GM12873 (cell line): Measurements from ENCODE around the gene CUL2.

Experiments
- TF ChIP-seq, protein P1 (sequence below): IDR thresholded peaks from 2 replicates; pipeline ENCODE4 v1.5.1; 2012; ENCODE audit warnings: low read depth, mild to moderate bottlenecking, moderate library complexity, low read length, control low read depth; ENCODE audit not compliant: insufficient read depth; ENCODE audit errors: missing control alignments

Gene CUL2

DNA sequence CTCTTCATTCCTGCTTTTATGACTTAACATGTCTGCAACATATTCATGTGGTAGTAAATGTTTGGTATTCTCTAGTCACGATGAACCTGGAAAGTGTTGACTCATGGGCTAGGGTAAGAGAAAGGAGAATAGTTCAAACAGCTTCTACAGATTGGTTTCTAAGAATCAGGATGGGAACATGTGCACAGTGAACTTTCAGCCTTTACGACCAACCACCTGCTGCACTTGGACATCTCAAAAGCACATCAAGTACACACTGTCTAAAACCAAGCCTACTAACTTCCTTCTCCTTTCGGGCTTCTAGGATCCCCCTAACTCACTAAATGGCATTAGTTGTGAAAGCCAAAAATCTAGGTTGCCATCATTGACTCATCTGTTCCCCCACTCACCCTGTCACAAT, 85.5 kb downstream of the CUL2 start:
- TF ChIP-seq, protein P1, sequence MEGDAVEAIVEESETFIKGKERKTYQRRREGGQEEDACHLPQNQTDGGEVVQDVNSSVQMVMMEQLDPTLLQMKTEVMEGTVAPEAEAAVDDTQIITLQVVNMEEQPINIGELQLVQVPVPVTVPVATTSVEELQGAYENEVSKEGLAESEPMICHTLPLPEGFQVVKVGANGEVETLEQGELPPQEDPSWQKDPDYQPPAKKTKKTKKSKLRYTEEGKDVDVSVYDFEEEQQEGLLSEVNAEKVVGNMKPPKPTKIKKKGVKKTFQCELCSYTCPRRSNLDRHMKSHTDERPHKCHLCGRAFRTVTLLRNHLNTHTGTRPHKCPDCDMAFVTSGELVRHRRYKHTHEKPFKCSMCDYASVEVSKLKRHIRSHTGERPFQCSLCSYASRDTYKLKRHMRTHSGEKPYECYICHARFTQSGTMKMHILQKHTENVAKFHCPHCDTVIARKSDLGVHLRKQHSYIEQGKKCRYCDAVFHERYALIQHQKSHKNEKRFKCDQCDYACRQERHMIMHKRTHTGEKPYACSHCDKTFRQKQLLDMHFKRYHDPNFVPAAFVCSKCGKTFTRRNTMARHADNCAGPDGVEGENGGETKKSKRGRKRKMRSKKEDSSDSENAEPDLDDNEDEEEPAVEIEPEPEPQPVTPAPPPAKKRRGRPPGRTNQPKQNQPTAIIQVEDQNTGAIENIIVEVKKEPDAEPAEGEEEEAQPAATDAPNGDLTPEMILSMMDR = no peak

DNA sequence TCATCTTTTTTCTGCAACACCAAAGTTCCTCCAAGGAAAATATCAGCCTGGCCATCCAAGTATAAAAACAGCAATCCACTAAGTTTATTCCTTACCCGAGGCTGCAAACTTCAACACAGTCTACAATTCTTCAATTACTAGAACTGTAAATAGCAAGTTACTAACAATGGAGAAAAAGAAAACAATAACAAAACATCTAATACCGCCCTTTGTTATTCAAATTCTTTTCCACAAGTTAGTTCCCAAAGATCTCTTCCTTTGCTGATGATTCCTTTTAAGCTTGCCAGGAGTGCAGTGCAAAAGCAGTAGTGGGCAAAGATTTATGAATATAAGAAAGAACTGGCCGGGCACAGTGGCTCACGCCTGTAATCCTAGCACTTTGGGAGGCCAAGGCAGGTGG, 86.2 kb downstream of the CUL2 start:
- TF ChIP-seq, protein P1 = no peak

DNA sequence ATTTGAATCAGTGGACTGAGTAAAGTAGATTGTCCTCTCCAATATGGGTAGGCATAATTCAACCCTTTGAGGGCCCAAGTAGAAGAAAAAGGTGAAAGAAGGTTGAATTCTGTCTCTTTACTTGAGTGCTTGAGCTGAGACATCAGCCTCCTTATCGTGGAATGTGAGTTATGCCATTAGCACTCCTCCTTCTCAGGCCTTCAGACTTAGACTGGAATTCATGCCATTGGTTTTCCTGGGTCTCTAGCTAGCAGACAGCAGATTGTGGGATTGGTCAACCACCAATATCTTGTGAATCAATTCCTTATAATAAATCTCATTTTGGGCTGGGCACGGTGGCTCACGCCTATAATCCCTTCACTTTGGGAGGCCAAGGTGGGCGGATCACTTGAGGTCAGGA, 89.2 kb downstream of the CUL2 start:
- TF ChIP-seq, protein P1 = no peak

DNA sequence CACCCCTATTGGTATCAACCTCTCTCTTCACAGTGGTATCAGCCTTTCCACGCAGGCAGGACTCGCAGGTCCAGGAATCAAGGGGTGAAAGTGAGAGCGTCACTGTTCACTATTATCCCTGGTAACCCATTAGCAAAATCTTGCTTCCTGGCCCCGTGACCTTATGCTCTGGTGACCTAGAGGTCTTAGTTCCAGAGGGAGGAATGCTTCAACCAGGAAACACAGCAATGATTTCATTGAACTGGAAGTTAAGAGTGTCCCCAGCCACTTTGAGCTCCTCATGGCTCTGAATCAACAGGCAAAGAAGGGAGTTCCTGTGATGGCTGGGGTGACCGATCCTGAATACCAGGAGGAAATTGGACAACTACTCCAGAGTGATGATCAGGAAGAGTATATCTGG, 90.6 kb downstream of the CUL2 start:
- TF ChIP-seq, protein P1 = no peak

DNA sequence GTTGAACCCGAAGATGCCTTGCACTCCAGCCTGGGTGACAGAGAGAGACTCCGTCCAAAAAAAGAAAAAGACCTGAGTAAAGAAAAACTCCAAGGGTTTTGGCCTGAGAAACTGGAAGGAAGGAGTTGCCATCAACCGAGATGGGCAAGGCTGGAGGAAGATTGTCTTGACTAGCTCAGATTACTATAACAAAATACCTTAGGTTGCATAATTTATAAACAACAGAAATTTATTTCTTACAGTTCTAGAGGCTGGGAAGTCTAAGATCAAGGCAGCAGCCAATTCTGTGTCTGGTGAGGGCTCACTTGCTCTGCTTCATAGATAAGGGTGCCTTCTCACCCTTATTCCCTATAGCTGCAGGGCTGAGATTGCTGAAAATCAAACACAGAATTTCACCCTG, 91.2 kb downstream of the CUL2 start:
- TF ChIP-seq, protein P1 = no peak

DNA sequence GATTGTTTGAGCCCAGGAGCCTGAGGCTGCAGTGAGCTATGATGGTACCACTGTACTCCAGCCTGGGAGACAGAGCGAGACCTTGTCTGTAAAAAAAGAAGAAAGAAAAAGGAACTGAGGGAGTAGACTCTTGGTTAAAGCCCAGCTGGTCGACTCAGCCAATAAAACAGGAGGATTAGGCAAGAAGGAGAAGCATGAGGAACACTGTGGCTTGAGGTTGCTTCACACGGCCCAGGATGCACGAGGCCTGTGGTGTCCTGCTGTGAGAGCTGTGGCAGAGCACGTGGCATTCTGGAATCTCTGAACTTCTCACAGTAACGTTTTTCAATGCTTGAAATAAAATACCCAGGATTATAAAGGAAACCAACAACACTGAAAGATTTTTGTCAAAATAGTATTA, 93.3 kb downstream of the CUL2 start:
- TF ChIP-seq, protein P1 = no peak

DNA sequence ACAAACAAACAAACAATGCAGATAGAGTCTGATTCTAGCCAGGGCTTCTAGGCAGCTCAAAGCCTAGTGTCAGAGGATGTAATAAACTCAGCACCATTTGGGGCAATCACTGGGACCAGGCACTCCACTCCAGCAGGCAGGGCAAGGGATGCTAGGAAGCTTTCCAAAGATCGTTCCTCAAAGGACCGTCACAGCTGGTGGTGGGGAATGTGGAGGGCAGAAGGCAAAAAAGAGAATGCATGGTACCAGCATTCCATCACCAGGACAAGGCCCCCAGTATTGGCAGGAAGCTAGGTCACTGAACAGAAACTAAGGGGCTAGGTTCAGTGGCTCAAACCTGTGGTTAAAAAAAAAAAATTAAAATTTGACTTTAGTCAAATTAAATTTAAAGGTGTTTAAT, 94.2 kb downstream of the CUL2 start:
- TF ChIP-seq, protein P1 = no peak
